ENCODE results near the gene SPR.

GRCh38 chr2:72936660-72937355 lies 49.6 kb downstream of the SPR start:
- TF ChIP-seq CTCF (IDR thresholded peaks at IDR 0.05) (no peak), POLR2A (IDR thresholded peaks at IDR 0.05) (no peak)

All from testis (tissue), 2 donors.